ENCODE measurements around the gene NAT14.

DNA sequence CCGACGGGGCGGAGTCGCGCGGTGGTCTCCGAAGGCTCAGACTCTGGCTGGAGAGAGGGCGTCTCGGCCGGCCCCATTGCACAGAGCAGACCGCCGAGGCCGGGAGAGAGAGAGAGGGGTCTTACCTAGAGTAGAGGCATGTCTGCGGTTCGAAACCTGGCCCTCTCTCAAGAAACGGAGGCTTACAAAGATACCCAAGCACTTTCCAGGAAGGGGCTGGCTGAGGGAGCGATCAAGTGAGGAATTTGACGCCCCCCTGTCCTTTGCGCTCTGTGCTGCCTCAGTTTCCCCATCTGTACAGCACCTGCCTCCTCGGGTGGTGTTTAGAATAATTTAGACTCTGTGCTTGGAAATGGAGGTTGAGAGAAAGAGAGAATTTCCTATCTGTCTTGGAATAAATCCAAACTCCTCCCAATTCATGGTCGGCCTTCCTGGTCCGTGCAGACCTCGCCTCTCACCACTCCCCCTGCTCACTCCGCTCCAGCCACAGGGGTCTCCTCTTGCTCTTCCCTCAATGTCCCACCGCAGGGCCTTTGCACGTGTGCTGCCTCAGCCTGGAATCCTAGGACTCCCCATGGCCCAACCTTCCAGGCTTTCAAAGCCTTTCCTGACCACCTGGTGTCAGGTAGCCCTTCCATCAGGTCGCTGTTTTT lies 22.9 kb upstream of the NAT14 start:
- TF ChIP-seq POLR2A (IDR thresholded peaks at IDR 0.05; ENCODE audit: low read depth, low read length) (no peak), POLR2AphosphoS5 (IDR thresholded peaks at IDR 0.05; ENCODE audit: low read depth, low read length) (no peak), TAF1 (IDR thresholded peaks at IDR 0.05; ENCODE audit: low read depth, low read length) (no peak), POU2F2 (IDR thresholded peaks at IDR 0.05; ENCODE audit: low read depth, low read length) (no peak), PAX5 (IDR thresholded peaks at IDR 0.05; ENCODE audit: insufficient read depth, low read length, severe bottlenecking) (no peak)

Measured in GM12891 (cell line).